HepG2 (cell line): Measurements from ENCODE around the gene RBM6. TPM values are rescaled to one million over a fixed set of nuclear protein-coding genes. Genes with fewer than 3 reads are reported as not detected.

ENCODE experiments used
- ATAC-seq: fragments of 200-7000 bp; cut with Tn5 transposase; 3 replicates; pipeline ENCODE4 v1.9.1; 2020; ENCODE audit warnings: mild to moderate bottlenecking, moderate library complexity
- Bru-seq: library from RNA; stranded (reverse); fragments of 400-500 nt; gene quantifications from one replicate; lab custom pipeline; 2021; lab: Mats Ljungman, UMichigan
- BruChase-seq, 2 experiments: library from RNA; stranded (reverse); fragments of 400-500 nt; gene quantifications; one replicate each; lab custom pipeline; 2021; lab: Mats Ljungman, UMichigan
- BruUV-seq: library from RNA; stranded (reverse); fragments of 400-500 nt; replicated peaks from 2 replicates; lab custom pipeline; 2021; lab: Mats Ljungman, UMichigan
- CTCF ChIA-PET: fragments of 300-600 bp; formaldehyde crosslinking; extraction: SDS; loops from one replicate; lab custom pipeline; 2021; ENCODE audit warnings: low total read pairs, inconsistent platforms, low intra/inter-chr PET ratio; lab: Yijun Ruan, JAX
- POLR2A ChIA-PET: fragments of 350-600 bp; sonication (Branson Sonifier 250); formaldehyde crosslinking; loops from one replicate; lab custom pipeline; 2020; ENCODE audit warnings: antibody characterized with exemption, inconsistent platforms; lab: Yijun Ruan, JAX
- DNase-seq: peaks from one replicate; pipeline ENCODE4 v3.0.0-alpha.2; 2015; ENCODE audit warnings: low spot score
- FAIRE-seq: peaks from 3 replicates; lab custom pipeline; 2011; peaks lifted over from hg19 to GRCh38; lab: Jason Lieb, UNC
- H2AFZ ChIP-seq: one replicate; pipeline ENCODE4 v1.6.1; 2011; ENCODE audit warnings: low read length, inconsistent platforms
- H3K27ac ChIP-seq: fragments of 300-600 bp; 3 replicates; pipeline ENCODE4 v1.8.0; 2011; ENCODE audit warnings: mixed run types, mild to moderate bottlenecking, mixed read lengths, low read length, inconsistent platforms; ENCODE audit not compliant: insufficient read depth; ENCODE audit errors: extremely low read length
- H3K27me3 ChIP-seq, 2 experiments: fragments of 200-600 bp in 1 of 2; 2 replicates in 1 of 2; 3 replicates in 1 of 2; pipeline versions ENCODE4 v1.6.0 to v1.8.0; 2011; ENCODE audit warnings: low read length in 2 of 2, mild to moderate bottlenecking in 2 of 2, moderate library complexity in 2 of 2, inconsistent platforms in 1 of 2; ENCODE audit not compliant: insufficient read depth in 2 of 2, control insufficient read depth in 1 of 2
- H3K36me3 ChIP-seq, 2 experiments: fragments of 200-600 bp in 1 of 2; replicated peaks in 1 of 2; 2 replicates in 1 of 2; 3 replicates in 1 of 2; pipeline versions ENCODE4 v1.5.1 to v1.8.0; 2011; ENCODE audit warnings: low read length in 2 of 2, inconsistent platforms in 1 of 2; ENCODE audit not compliant: insufficient read depth in 2 of 2, control insufficient read depth in 1 of 2
- H3K4me1 ChIP-seq: 2 replicates; pipeline ENCODE4 v1.5.1; 2012; ENCODE audit warnings: low read length, inconsistent platforms; ENCODE audit not compliant: insufficient read depth
- H3K4me2 ChIP-seq: 2 replicates; pipeline ENCODE4 v1.6.0; 2011; ENCODE audit warnings: low read depth, low read length, inconsistent platforms
- H3K4me3 ChIP-seq, 3 experiments: fragments of 200-600 bp in 1 of 3; sonication (generic), shearing (Covaris generic) in 1 of 3; replicated peaks in 1 of 3; 2 replicates each; pipeline ENCODE4 v1.5.1; 2011 to 2016; ENCODE audit warnings: low read length in 3 of 3, inconsistent platforms in 2 of 3, low read depth in 2 of 3, mild to moderate bottlenecking in 2 of 3, control low read depth in 1 of 3, mixed read lengths in 1 of 3; ENCODE audit not compliant: insufficient read depth in 1 of 3
- H3K79me2 ChIP-seq: one replicate; pipeline ENCODE4 v1.6.1; 2011; ENCODE audit warnings: low read length, inconsistent platforms; ENCODE audit not compliant: insufficient read depth
- H3K9ac ChIP-seq: 2 replicates; pipeline ENCODE4 v1.6.0; 2011; ENCODE audit warnings: mild to moderate bottlenecking, low read depth, low read length, inconsistent platforms; ENCODE audit not compliant: insufficient read depth
- H3K9me3 ChIP-seq: 2 replicates; pipeline ENCODE4 v1.5.1; 2012; ENCODE audit warnings: mild to moderate bottlenecking, low read length
- H4K20me1 ChIP-seq: 2 replicates; pipeline ENCODE4 v1.6.0; 2011; ENCODE audit warnings: inconsistent platforms, mild to moderate bottlenecking, low read length, moderate library complexity; ENCODE audit not compliant: insufficient read depth
- GLI4 ChIP-seq: sonication (generic); formaldehyde crosslinking; IDR thresholded peaks from 2 replicates; pipeline ENCODE4 v1.5.1; 2020; ENCODE audit warnings: missing genetic modification reagents, mild to moderate bottlenecking, moderate library complexity, borderline replicate concordance
- IKZF4 ChIP-seq: sonication (generic); formaldehyde crosslinking; IDR thresholded peaks from 2 replicates; pipeline ENCODE4 v1.5.1; 2020; ENCODE audit warnings: borderline replicate concordance, mild to moderate bottlenecking, low read depth, missing genetic modification reagents; ENCODE audit errors: not compliant biosample characterization
- NBN ChIP-seq: fragments of 450-650 bp; conservative IDR thresholded peaks from 2 replicates; pipeline ENCODE4 v1.6.1; 2017
- NCOA5 ChIP-seq: sonication (generic); formaldehyde crosslinking; IDR thresholded peaks from 2 replicates; pipeline ENCODE4 v1.4.0; 2020; ENCODE audit warnings: missing genetic modification reagents
- NKX3-1 ChIP-seq: sonication (generic); formaldehyde crosslinking; IDR thresholded peaks from 2 replicates; pipeline ENCODE4 v1.5.0; 2020; ENCODE audit warnings: missing genetic modification reagents
- SMAD9 ChIP-seq: sonication (generic); formaldehyde crosslinking; IDR thresholded peaks from 2 replicates; pipeline ENCODE4 v1.5.1; 2020; ENCODE audit warnings: mild to moderate bottlenecking, missing genetic modification reagents
- ZIK1 ChIP-seq: sonication (generic); formaldehyde crosslinking; IDR thresholded peaks from 2 replicates; pipeline ENCODE4 v1.5.0; 2020; ENCODE audit warnings: mild to moderate bottlenecking, low read depth, missing genetic modification reagents, borderline replicate concordance
- ZNF207 ChIP-seq: fragments of 450-650 bp; IDR thresholded peaks from 2 replicates; pipeline ENCODE4 v1.6.1; 2016; ENCODE audit warnings: antibody characterized with exemption, borderline replicate concordance
- ZNF558 ChIP-seq: sonication (generic); formaldehyde crosslinking; IDR thresholded peaks from 2 replicates; pipeline ENCODE4 v1.9.0; 2022; ENCODE audit warnings: mild to moderate bottlenecking, missing genetic modification reagents, borderline replicate concordance
- ZSCAN25 ChIP-seq: sonication (generic); formaldehyde crosslinking; IDR thresholded peaks from 2 replicates; pipeline ENCODE4 v1.8.0; 2022; ENCODE audit warnings: mild to moderate bottlenecking, missing genetic modification reagents
- WGBS: methylation state at CpG from one replicate; pipeline ENCODE4 v1.1.6; 2017; ENCODE audit warnings: low lambda C conversion rate; 5-methylcytosine and 5-hydroxymethylcytosine counted together
- in situ Hi-C: cut with HindIII; loops from 2 replicates; pipeline ENCODE4 v1.10.0; 2017; ENCODE audit warnings: low pct_unique_long_range_greater_than_20kb; ENCODE audit not compliant: extremely low pct_ligation_motif_present
- intact Hi-C: fragments of 100-400 bp; cut with micrococcal nuclease; formaldehyde crosslinking; loops from one replicate; pipeline ENCODE4 v1.10.0; 2022; ENCODE audit not compliant: unreplicated experiment
- long read RNA-seq, 2 experiments: library from RNA in 1 of 2; library from polyadenylated mRNA in 1 of 2; stranded (forward) in 1 of 2; unstranded in 1 of 2; transcript quantifications; one replicate each; pipeline ENCODE4 v2.0.0, GENCODE V29; 2019 to 2022
- polyA minus RNA-seq, 3 experiments: library from RNA; depleted of rRNA, polyadenylated mRNA; stranded (reverse); fragments of >200 nt; gene quantifications; 2 replicates each; pipeline ENCODE4 v1.2.3, GENCODE V29; 2011; ENCODE audit warnings: low replicate concordance in 1 of 3
- polyA plus RNA-seq, 8 experiments: library from polyadenylated mRNA; depleted of rRNA in 3 of 8; stranded (reverse) in 7 of 8; unstranded in 1 of 8; fragments of >200 nt; fragmentation: Illumina TruSeq in 4 of 8; extraction: Trizol in 4 of 8; gene quantifications; 2 replicates each; pipeline versions ENCODE4 v1.2.1 to v1.2.3, GENCODE V29; 2011 to 2016; ENCODE audit warnings: low read depth in 4 of 8, missing spikeins in 1 of 8, mixed read lengths in 1 of 8; ENCODE audit not compliant: insufficient read depth in 1 of 8
- total RNA-seq, 5 experiments: library from RNA; depleted of rRNA; stranded (reverse); fragments of >200 nt; fragmentation: Illumina TruSeq; extraction: Trizol; gene quantifications; 2 replicates each; pipeline ENCODE4 v1.2.3, GENCODE V29; 2016; ENCODE audit warnings: low read depth in 1 of 5
- TF ChIP-seq, protein P1 (sequence below): IDR thresholded peaks from 2 replicates; pipeline ENCODE4 v1.6.1; 2012; ENCODE audit warnings: low read depth, low read length, improper control_type of control experiment

RBM6 gene, protein sequence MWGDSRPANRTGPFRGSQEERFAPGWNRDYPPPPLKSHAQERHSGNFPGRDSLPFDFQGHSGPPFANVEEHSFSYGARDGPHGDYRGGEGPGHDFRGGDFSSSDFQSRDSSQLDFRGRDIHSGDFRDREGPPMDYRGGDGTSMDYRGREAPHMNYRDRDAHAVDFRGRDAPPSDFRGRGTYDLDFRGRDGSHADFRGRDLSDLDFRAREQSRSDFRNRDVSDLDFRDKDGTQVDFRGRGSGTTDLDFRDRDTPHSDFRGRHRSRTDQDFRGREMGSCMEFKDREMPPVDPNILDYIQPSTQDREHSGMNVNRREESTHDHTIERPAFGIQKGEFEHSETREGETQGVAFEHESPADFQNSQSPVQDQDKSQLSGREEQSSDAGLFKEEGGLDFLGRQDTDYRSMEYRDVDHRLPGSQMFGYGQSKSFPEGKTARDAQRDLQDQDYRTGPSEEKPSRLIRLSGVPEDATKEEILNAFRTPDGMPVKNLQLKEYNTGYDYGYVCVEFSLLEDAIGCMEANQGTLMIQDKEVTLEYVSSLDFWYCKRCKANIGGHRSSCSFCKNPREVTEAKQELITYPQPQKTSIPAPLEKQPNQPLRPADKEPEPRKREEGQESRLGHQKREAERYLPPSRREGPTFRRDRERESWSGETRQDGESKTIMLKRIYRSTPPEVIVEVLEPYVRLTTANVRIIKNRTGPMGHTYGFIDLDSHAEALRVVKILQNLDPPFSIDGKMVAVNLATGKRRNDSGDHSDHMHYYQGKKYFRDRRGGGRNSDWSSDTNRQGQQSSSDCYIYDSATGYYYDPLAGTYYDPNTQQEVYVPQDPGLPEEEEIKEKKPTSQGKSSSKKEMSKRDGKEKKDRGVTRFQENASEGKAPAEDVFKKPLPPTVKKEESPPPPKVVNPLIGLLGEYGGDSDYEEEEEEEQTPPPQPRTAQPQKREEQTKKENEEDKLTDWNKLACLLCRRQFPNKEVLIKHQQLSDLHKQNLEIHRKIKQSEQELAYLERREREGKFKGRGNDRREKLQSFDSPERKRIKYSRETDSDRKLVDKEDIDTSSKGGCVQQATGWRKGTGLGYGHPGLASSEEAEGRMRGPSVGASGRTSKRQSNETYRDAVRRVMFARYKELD
- total RNA-seq (2016; rRNA removed; fragmentation: Illumina TruSeq; extraction: Trizol) (51.6 and 86.1 TPM in 2 replicates), polyA plus RNA-seq (2011; rRNA removed) (72.7 and 90.4 TPM in 2 replicates), polyA minus RNA-seq (2011; rRNA and poly(A)+ RNA removed; ENCODE audit: low replicate concordance) (15.4 and 24.6 TPM in 2 replicates), Bru-seq, nascent RNA (percentile 79 among the genes with signal in this experiment), BruChase-seq, experiment 1, labeled RNA remaining after a 6-hour chase (percentile 92 among the genes with signal in this experiment), BruChase-seq, experiment 2, labeled RNA remaining after a 2-hour chase (percentile 87 among the genes with signal in this experiment)
- total RNA-seq (2016; cell fraction: cytosol; rRNA removed; fragmentation: Illumina TruSeq; extraction: Trizol; ENCODE audit: low read depth), result 26.8 and 28.0 TPM in 2 replicates
- 48.1 and 85.0 TPM in 2 replicates for total RNA-seq (2016; cell fraction: insoluble cytoplasmic fraction; rRNA removed; fragmentation: Illumina TruSeq; extraction: Trizol)
- total RNA-seq (2016; cell fraction: membrane; rRNA removed; fragmentation: Illumina TruSeq; extraction: Trizol), result 31.9 and 32.3 TPM in 2 replicates
- 95.5 and 119 TPM in 2 replicates for total RNA-seq (2016; cell fraction: nucleus; rRNA removed; fragmentation: Illumina TruSeq; extraction: Trizol)
- polyA plus RNA-seq (2011; cell fraction: cytosol; rRNA removed), result 23.6 and 43.4 TPM in 2 replicates
- 214 and 295 TPM in 2 replicates for polyA plus RNA-seq (2011; cell fraction: nucleus; rRNA removed)
- polyA plus RNA-seq (2012), result 89.9 and 108 TPM in 2 replicates
- 5.6 and 7.3 TPM in 2 replicates for polyA plus RNA-seq (2016; cell fraction: cytosol; fragmentation: Illumina TruSeq; extraction: Trizol; ENCODE audit: low read depth)
- polyA plus RNA-seq (2016; cell fraction: insoluble cytoplasmic fraction; fragmentation: Illumina TruSeq; extraction: Trizol; ENCODE audit: low read depth), result 57.9 and 60.9 TPM in 2 replicates
- polyA plus RNA-seq (2016; cell fraction: membrane; fragmentation: Illumina TruSeq; extraction: Trizol; ENCODE audit: low read depth), result 14.4 and 15.0 TPM in 2 replicates
- polyA plus RNA-seq (2016; cell fraction: nucleus; fragmentation: Illumina TruSeq; extraction: Trizol; ENCODE audit: insufficient read depth, low read depth), result 284 and 293 TPM in 2 replicates
- 8.0 and 12.9 TPM in 2 replicates for polyA minus RNA-seq (2011; cell fraction: cytosol; rRNA and poly(A)+ RNA removed)
- polyA minus RNA-seq (2011; cell fraction: nucleus; rRNA and poly(A)+ RNA removed), result 74.5 and 93.7 TPM in 2 replicates
- long read RNA-seq, experiment 1, partial matches to known transcripts, result 15 of 31 reads
- long read RNA-seq, experiment 1, other reads (novel, unspliced or antisense), result 12 of 31 reads
- long read RNA-seq, experiment 2, transcript RBM6-201 (21 exons, 3,750 nt), result major isoform, 7 of 23 reads
- long read RNA-seq, experiment 2, partial matches to known transcripts, result 10 of 23 reads
- long read RNA-seq, experiment 2, other reads (novel, unspliced or antisense), result 5 of 23 reads

DNA sequence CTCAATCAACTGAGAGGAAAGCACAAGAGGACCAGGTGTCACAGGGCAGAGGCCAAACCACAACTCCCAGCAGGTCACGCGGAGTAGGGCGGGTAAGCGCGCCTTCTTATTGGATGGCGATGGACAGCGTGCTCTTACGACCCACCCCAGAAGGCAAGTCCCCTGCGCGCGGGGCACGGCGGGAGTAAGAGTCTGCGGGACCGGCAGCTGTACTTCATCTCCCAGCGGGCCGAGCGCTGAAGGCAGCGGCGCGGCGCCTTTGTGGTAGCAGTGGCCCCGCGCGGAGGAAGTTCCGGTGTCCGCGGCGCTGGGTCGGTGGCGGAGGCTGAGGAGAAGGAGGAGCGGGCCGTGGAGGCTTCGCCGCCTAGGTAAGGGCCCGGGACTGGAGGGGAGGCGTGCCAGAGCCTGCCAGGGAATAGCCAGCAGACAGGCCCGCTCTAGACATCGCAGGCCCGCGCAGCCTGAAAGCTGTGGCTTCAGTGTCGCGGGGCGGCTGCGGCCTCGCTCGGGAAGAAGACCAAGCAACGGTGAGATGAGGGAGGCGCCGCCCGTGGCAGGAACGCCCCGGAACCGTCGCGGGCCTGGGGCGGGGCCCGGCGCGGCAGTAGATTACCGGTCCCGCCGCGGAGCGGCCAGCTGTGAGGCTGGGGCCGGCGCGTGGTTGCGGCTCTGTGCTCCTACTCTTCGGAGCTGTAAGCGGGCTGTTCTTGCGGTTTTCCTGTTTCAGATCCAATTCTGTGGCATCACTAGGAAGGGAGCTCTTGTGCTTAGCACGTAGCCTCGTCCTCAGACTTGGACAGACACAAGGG is at the start of gene RBM6:
Gene RBM6 (plus strand): TSS at position 293 of the 809 bp plus-strand sequence. CDS start 22,492 bp downstream, outside the sequence.
- peak; percentile 97 for DNase-seq
- H3K79me2 ChIP-seq, result peaks cover 42% of the 10 kb centered on the region
- peaks cover 17% of the 10 kb centered on the region for H4K20me1 ChIP-seq
- in situ Hi-C loops, result no loop called here
- TSS peak; percentile 81 for BruUV-seq
- peak within 1 kb of the TSS; percentile 90 for H3K9ac ChIP-seq
- no peaks in the 10 kb centered on the region for H3K36me3 ChIP-seq
- WGBS, result 0% methylated on average over 16 of the region's 74 CpGs
- ATAC-seq, result peak; percentile 97
- H3K4me2 ChIP-seq, result peak within 1 kb of the TSS; percentile 92
- intact Hi-C loops, result loop anchor here (1.0 kb wide), 1 partner anchor 10 kb away; no protein-coding TSS in a partner anchor
- CTCF ChIA-PET, result interaction anchor here (1.3 kb wide), 1 partner anchor 10 kb away, joined by 3 read pairs; the partner anchor contains the start of gene MON1A
- FAIRE-seq, result peak; percentile 92
- H3K4me1 ChIP-seq, result peaks cover 35% of the 10 kb centered on the region
- H3K27me3 ChIP-seq, result peaks cover 0 to 2% of the 10 kb centered on the region in 2 experiments; a peak in 2 of 5 replicates
- H3K9me3 ChIP-seq, result no peaks in the 10 kb centered on the region
- peak within 1 kb of the TSS; percentile 84 to 94 (median 93) for H3K4me3 ChIP-seq
- POLR2A ChIA-PET, result interaction anchor here (0.5 to 3.7 kb wide), 13 partner anchors 9 to 1559 kb away, joined by 3 to 93 read pairs (median 3); partner anchors contain the start of genes MON1A, QRICH1 and RBM5
- peak within 1 kb of the TSS; percentile 42 for H2AFZ ChIP-seq
- H3K27ac ChIP-seq, result peak within 1 kb of the TSS; percentile 95
- TF ChIP-seq, protein P1, sequence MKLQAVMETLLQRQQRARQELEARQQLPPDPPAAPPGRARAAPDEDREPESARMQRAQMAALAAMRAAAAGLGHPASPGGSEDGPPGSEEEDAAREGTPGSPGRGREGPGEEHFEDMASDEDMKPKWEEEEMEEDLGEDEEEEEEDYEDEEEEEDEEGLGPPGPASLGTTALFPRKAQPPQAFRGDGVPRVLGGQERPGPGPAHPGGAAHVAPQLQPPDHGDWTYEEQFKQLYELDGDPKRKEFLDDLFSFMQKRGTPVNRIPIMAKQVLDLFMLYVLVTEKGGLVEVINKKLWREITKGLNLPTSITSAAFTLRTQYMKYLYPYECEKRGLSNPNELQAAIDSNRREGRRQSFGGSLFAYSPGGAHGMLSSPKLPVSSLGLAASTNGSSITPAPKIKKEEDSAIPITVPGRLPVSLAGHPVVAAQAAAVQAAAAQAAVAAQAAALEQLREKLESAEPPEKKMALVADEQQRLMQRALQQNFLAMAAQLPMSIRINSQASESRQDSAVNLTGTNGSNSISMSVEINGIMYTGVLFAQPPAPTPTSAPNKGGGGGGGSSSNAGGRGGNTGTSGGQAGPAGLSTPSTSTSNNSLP, result no peak
- TF ChIP-seq ZSCAN25 (CRISPR knock-in tag) (no peak; the same call in 1 of the 2 replicates), NBN (no peak), ZNF558 (CRISPR knock-in tag) (peak; percentile 78; the same call in 1 of the 2 replicates), IKZF4 (CRISPR knock-in tag) (no peak), ZIK1 (CRISPR knock-in tag) (peak; percentile 60), NCOA5 (CRISPR knock-in tag) (no peak), SMAD9 (CRISPR knock-in tag) (no peak), ZNF207 (no peak), NKX3-1 (CRISPR knock-in tag) (peak; percentile 89; the same call in 1 of the 2 replicates), GLI4 (no peak)
